GM20431 (cell line): ENCODE results near the gene CDC45.

Source experiments
- in situ Hi-C: fragments of 300-500 bp; cut with MseI, MboI; formaldehyde crosslinking; loops from one replicate; pipeline ENCODE4 v1.15.0; 2020; ENCODE audit warnings: low sequenced_read_pairs; ENCODE audit not compliant: unreplicated experiment

CDC45 gene

GRCh38 chr22:19505735-19506126, 26.0 kb downstream of the CDC45 start:
- in situ Hi-C loops: loop anchor here (10.0 kb wide), 1 partner anchor 129 kb away; no protein-coding TSS in a partner anchor

DNA sequence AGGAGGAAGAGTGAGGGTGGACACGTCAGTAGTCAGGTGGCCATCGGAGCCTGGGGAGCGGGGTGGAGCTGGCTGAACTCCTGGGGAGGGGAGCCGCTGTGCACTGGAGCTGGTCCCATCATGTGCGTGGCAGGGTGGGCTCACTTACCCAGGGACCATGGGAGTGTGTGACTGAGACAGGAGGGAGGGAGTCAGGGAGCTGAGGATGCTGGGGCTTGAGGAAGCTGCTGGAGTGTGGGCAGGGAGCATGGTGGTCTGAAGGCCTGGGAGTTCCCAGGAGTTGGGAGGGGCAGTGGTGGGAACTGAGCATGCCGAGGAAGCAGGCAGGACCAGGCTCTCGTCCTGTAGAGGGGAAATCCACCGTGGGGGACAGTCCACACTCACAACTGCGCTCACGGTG, 26.5 kb downstream of the CDC45 start:
- in situ Hi-C loops: loop anchor here (10.0 kb wide), 1 partner anchor 129 kb away; no protein-coding TSS in a partner anchor

- in situ Hi-C loops: loop anchor here (10.0 kb wide), 1 partner anchor 127 kb away; no protein-coding TSS in a partner anchor
Observed at GRCh38 chr22:19507534-19507861, 27.8 kb downstream of the CDC45 start.

- in situ Hi-C loops: loop anchor here (10.0 kb wide), 1 partner anchor 127 kb away; no protein-coding TSS in a partner anchor
Observed at GRCh38 chr22:19508024-19508776, 28.5 kb downstream of the CDC45 start.

- in situ Hi-C loops: loop anchor here (10.0 kb wide), 1 partner anchor 126 kb away; no protein-coding TSS in a partner anchor
Observed at GRCh38 chr22:19509191-19509590, 29.5 kb downstream of the CDC45 start.

DNA sequence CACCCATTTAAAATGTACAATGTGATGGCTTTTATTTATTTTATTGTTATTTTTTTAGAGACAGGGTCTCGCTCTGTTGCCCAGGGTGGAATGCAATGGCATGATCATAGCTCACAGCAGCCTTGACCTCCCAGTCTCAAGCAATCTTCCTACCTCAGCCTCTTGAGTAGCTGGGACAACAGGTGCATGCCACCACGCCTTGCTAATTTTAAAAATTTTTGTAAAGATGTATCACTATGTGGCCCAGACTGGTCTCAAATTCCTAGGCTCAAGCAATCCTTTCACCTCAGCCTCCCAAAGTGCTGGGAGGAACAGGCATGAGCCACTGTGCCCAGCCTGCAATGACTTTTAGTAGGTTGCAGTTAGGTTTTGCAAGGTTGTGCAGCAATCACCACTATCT, 30.2 kb downstream of the CDC45 start:
- in situ Hi-C loops: loop anchor here (10.0 kb wide), 1 partner anchor 125 kb away; no protein-coding TSS in a partner anchor

- in situ Hi-C loops: no loop called here
Observed at GRCh38 chr22:19510919-19511341, 31.2 kb downstream of the CDC45 start.

DNA sequence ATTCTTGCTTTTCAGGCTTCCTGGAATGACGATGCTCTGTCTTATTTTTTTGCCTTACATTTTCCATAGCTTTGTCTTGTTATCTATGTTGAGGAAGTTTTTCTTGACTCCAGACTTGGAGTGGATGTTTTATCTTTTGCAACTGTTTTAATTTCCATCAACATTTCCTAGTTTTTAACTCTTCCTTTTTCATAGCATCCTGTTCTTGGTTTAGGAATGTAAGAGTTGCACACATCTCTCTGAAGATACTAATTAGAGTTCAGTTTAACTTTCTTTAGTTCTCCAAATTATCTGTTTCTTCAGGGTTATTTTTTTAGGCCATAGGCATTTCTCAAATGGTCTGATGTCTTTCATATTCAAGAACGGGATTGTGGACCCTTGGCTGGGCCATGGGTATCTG, 34.1 kb downstream of the CDC45 start:
- in situ Hi-C loops: no loop called here

GRCh38 chr22:19514831-19515565, 35.3 kb downstream of the CDC45 start:
- in situ Hi-C loops: no loop called here

DNA sequence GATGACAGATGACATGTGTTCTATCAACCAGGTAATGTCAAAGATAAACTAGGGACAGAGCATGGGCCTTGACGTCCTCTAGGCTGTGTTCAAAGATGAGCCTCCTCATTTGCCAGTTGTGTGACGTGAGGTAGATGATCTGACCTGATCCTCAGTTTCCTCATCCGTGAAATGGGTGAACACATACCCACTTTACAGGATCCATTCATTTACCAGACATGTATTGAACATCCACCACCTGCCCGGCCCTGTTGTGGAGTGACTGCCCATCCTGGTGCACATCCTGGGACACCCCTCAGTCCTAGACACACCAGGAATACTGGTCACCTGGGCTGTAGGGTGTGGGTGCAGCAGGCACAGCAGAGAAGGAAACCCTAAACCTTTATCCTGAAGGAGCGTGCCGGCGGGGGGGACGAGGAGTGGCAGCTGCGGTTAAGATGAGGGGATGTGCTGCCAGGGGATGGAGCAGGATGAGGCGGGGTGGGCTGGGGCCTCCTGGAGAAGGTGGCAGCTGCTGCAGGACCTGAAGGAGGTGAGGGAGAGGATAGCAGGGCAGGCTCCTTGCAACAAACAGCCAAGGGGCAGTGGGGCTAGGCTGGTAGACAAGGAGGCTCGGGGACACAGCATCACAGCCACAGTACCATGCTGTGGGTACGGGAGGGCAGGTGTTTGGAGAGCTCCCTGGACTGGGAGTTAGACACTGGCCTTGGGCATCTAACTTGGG, 36.1 kb downstream of the CDC45 start:
- in situ Hi-C loops: no loop called here

DNA sequence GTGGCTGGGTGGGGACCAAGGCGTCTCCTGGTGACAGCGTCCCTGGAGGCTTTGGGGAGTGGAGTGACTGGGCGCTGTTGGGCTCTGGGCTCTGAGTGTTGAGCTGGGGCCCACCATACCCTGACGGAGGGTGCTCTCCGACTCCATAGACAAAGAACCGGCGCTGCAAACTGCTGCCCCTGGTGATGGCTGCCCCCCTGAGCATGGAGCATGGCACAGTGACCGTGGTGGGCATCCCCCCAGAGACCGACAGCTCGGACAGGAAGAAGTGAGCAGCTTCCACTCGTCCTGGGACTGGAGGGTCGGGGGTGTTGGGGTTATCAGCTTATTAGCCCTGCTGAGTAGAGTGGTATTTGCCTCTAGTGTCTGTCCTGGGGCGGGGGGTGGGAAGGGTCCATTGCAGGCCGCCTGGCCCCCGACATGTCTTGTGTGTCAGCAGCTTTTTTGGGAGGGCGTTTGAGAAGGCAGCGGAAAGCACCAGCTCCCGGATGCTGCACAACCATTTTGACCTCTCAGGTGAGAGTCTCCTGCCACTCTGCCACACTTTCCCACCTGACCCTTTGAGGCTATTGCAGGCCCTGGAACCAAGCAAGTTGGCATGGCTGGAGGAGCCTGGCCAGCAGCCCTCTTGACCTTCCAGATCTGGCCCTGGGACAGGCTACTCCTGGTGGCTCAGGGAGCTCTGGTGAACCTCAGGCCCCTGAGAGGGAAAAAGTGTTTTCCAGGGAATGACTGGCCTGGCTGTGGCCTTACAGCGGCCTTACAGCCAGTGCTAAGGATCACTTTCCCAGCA, 36.9 kb downstream of the CDC45 start:
- in situ Hi-C loops: no loop called here

DNA sequence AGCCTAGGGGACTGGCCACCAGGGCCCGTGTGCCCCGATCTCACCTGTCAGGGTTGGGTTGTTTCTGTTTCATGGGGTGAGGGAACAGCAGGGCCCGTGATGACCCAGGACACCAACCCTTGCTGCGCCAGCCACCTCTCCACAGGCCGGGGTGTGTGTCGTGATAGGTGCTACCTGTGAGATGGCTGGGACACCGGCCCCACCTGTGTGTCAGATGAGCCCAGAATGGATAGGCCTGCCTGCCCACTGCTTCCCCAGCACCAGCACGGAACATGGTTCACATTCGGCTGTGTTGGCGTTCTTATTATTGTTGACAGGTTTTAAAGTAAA, 37.4 kb downstream of the CDC45 start:
- in situ Hi-C loops: no loop called here

DNA sequence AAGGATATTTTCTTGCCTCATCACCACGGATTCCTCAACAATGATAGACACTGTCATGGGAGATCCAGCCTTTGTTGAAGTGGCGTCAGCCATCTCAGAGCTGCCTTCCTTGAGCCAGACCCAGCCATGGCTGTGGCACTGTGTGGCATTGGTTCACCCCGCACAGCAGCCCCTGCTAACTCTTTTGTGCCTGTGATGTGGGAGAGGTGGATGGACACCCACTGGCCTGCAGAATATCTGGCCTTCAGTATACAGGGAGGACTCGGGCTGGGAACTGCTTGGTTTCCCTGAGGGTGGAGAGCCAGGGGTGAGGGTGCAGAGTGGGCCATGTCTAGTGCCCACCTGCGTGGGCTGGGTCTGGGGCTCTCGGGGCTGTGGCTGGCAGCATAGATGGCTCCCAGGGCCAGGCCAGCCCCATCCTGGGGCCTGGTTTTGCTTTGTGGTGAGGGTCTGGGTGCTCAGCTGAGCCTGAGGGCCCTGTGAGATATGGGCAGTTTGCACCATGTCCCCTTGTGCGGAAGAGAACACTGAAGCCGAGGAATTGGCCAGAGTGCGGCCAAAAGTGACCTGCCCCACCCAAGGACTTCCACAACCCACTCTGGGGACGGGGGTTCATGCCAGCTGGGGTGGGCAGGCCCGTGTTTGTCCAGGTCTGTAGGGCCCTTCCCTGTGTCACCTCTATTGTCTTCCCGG, 38.3 kb downstream of the CDC45 start:
- in situ Hi-C loops: no loop called here

GRCh38 chr22:19518635-19519034, 38.9 kb downstream of the CDC45 start:
- in situ Hi-C loops: no loop called here

- in situ Hi-C loops: no loop called here
Observed at GRCh38 chr22:19519041-19519926, 39.6 kb downstream of the CDC45 start.

- in situ Hi-C loops: no loop called here
Observed at GRCh38 chr22:19520007-19520406, 40.3 kb downstream of the CDC45 start.

- in situ Hi-C loops: no loop called here
Observed at GRCh38 chr22:19520566-19521305, 41.0 kb downstream of the CDC45 start.
